HG03439 (cell line): ENCODE data around the gene WDR53.
A peak's percentile ranks its signal among the peaks of the same experiment; 100 is the strongest.
"Not testable (repeated sequence)": the region's sequence is repeated elsewhere in the genome, so short reads cannot be mapped to it uniquely, and the experiment has no call there.

Experiments
- ATAC-seq: cut with Tn5 transposase; IDR thresholded peaks from one replicate; pipeline ENCODE4 v1.9.1; 2021; ENCODE audit warnings: mild to moderate bottlenecking, moderate library complexity; ENCODE audit not compliant: unreplicated experiment

Gene WDR53

GRCh38 chr3:196559826-196560225 lies 8.5 kb downstream of the WDR53 start:
- no peak for ATAC-seq

GRCh38 chr3:196558476-196558875 lies 9.9 kb downstream of the WDR53 start:
- no peak for ATAC-seq

GRCh38 chr3:196557236-196557635 lies 11.1 kb downstream of the WDR53 start:
- no peak for ATAC-seq

GRCh38 chr3:196555295-196555694 lies 13.1 kb downstream of the WDR53 start:
- no peak for ATAC-seq

- no peak for ATAC-seq
Observed at GRCh38 chr3:196554205-196554604, 14.1 kb downstream of the WDR53 start.

- no peak for ATAC-seq
Observed at GRCh38 chr3:196553551-196553950, 14.8 kb downstream of the WDR53 start.

GRCh38 chr3:196552253-196552652 lies 16.1 kb downstream of the WDR53 start:
- no peak for ATAC-seq

- not testable (repeated sequence) for ATAC-seq
Observed at GRCh38 chr3:196550172-196550571, 18.2 kb downstream of the WDR53 start.

GRCh38 chr3:196549312-196549711 lies 19.0 kb downstream of the WDR53 start:
- not testable (repeated sequence) for ATAC-seq

- no peak for ATAC-seq
Observed at GRCh38 chr3:196547067-196547466, 21.3 kb downstream of the WDR53 start.

GRCh38 chr3:196546537-196546936 lies 21.8 kb downstream of the WDR53 start:
- no peak for ATAC-seq

GRCh38 chr3:196544491-196544992 lies 23.8 kb downstream of the WDR53 start:
- ATAC-seq, result no peak

GRCh38 chr3:196541684-196542445 lies 26.5 kb downstream of the WDR53 start:
- ATAC-seq, result no peak

GRCh38 chr3:196537319-196537984 lies 30.9 kb downstream of the WDR53 start:
- ATAC-seq, result no peak

GRCh38 chr3:196533260-196533681 lies 35.1 kb downstream of the WDR53 start:
- no peak for ATAC-seq

GRCh38 chr3:196531418-196531817 lies 36.9 kb downstream of the WDR53 start:
- no peak for ATAC-seq

GRCh38 chr3:196528639-196529233 lies 39.6 kb downstream of the WDR53 start:
- peak; percentile 88 for ATAC-seq

GRCh38 chr3:196525141-196525540 lies 43.2 kb downstream of the WDR53 start:
- ATAC-seq, result no peak

- ATAC-seq, result no peak
Observed at GRCh38 chr3:196524527-196524926, 43.8 kb downstream of the WDR53 start.

- no peak for ATAC-seq
Observed at GRCh38 chr3:196523841-196524240, 44.5 kb downstream of the WDR53 start.

- not testable (repeated sequence) for ATAC-seq
Observed at GRCh38 chr3:196521291-196521690, 47.1 kb downstream of the WDR53 start.

- ATAC-seq, result no peak
Observed at GRCh38 chr3:196519718-196520082, 48.7 kb downstream of the WDR53 start.
